C1 segment of cervical spinal cord (tissue), 14 donors: ENCODE data around the gene TRPM4.
"Not testable (repeated sequence)": the region's sequence is repeated elsewhere in the genome, so short reads cannot be mapped to it uniquely, and the experiment has no call there.

Experiments used
- DNase-seq, 14 donors: peaks; one replicate each; lab custom pipeline; 2025; lab: John Stamatoyannopoulos, UW

The TRPM4 gene

GRCh38 chr19:49126575-49126974 is 31.0 kb upstream of the TRPM4 start:
- DNase-seq = no peak

DNA sequence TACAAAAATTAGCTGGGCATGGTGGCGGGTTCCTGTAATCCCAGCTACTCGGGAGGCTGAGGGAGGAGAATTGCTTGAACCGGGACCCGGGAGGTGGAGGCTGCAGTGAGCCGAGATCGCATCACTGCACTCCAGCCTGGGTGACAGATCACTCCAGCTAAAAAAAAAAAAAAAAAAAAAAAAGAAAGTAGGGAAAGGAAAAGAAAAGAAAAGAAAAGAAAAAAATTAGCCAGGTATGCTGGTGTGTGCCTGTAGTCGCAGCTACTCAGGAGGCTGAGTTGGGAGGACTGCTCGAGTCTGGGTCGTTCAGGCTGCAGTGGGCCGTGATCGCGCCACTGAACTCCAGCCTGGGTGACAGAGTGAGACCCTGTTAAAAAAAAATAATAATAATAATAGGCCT is 30.4 kb upstream of the TRPM4 start:
- not testable (repeated sequence) for DNase-seq

- peak in 13 of 14 donors; percentile 70 to 97 (median 93) for DNase-seq
These were observed 29.7 kb upstream of the TRPM4 start for GRCh38 chr19:49127674-49128544.

DNA sequence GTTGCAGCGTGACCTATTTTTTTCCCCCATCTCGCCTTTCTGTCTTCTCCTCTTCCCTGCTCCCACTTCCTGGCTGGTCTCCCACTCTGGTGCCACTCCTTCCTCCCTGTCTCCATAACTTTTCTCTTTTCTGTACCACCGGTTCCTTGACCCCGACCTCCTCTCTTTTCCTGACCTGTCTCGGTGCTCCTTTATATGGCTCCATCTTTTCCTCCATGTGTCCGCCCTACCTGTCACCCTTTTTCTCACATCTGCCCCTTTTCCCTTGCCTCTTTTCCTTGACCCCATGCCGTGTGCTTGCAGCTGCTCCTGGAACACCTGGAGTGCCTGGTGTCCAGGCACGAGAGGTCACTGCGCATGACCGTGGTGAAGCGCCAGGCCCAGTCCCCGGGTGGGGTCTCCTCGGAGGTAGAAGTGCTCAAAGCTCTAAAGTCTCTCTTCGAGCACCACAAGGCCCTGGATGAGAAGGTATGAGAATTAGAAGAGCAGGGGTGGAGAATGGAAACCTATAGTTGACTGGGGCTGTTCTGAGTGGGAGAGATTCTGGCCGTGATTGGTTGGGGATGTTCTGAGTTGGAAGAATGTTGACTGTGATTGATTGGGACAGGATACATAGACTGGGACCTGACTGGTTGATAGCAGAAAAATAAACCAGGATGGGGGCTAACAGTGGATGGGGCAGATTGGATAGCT is 28.9 kb upstream of the TRPM4 start:
- no peak for DNase-seq

- DNase-seq = no peak
These were observed 28.4 kb upstream of the TRPM4 start for GRCh38 chr19:49129238-49129583.

DNA sequence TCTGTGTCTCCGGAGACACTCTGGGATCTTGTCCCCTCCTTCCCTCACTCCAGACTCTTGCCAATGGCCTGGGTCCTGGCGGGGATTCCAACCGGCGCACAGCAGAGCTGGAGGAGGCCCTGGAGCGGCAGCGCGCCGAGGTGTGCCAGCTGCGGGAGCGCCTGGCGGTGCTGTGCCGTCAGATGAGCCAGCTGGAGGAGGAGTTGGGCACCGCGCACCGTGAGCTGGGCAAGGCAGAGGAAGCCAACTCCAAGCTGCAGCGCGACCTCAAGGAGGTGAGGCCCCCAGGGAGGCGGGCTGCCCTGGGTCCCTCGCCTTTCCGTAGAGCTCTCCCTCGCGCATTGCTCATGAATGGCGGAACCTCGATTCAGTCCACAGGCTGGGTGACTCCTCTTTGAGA is 27.3 kb upstream of the TRPM4 start:
- DNase-seq = no peak

GRCh38 chr19:49132974-49133609 is 24.5 kb upstream of the TRPM4 start:
- DNase-seq = no peak

- peak in 2 of 14 donors; percentile 16 to 17 for DNase-seq
These were observed 23.8 kb upstream of the TRPM4 start for GRCh38 chr19:49133621-49134454.

- DNase-seq = no peak
These were observed 21.9 kb upstream of the TRPM4 start for GRCh38 chr19:49135686-49136085.

GRCh38 chr19:49136771-49137171 is 20.8 kb upstream of the TRPM4 start:
- DNase-seq = no peak

- no peak for DNase-seq
These were observed 16.6 kb upstream of the TRPM4 start for GRCh38 chr19:49140951-49141350.

DNA sequence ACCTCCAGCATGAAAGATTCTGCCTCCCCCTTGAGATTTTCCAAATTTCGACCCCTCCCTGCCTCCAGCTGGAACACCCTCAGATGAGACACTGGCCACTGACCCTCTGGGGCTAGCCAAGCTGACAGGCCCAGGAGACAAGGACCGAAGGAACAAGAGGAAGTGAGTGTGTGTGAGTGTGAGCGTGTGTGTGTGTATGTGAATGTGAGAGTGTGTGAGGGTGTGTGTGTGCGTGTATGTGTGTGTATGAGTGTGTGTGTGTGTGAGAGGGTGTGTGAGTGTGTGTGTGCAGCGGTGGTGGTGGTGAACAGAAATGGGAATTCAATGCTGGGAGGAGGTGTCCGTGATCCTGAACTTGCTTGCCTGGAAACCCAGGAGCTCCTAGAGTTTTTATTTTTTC is 16.2 kb upstream of the TRPM4 start:
- no peak for DNase-seq

DNA sequence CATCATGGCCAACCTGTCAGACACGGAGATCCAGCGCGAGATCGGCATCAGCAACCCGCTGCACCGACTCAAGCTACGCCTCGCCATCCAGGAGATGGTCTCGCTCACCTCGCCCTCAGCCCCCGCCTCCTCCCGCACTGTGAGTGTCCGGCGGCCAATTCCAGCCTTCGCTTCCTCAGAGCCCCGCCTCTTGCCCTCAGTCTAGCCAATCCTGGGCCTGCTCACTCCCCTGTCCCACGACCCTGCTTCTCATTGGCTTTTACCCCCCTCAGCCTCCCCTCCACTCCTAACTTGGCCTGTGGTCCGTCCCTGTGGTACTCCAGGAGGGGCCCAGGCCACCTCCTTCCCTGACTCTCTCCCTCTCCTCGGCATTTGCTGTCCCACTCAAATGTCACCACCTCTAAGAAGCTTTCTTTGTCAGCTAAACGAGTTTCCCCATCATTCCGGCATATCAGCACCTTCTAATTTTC is 14.7 kb upstream of the TRPM4 start:
- peak; percentile 40 to 92 (median 80) for DNase-seq

DNA sequence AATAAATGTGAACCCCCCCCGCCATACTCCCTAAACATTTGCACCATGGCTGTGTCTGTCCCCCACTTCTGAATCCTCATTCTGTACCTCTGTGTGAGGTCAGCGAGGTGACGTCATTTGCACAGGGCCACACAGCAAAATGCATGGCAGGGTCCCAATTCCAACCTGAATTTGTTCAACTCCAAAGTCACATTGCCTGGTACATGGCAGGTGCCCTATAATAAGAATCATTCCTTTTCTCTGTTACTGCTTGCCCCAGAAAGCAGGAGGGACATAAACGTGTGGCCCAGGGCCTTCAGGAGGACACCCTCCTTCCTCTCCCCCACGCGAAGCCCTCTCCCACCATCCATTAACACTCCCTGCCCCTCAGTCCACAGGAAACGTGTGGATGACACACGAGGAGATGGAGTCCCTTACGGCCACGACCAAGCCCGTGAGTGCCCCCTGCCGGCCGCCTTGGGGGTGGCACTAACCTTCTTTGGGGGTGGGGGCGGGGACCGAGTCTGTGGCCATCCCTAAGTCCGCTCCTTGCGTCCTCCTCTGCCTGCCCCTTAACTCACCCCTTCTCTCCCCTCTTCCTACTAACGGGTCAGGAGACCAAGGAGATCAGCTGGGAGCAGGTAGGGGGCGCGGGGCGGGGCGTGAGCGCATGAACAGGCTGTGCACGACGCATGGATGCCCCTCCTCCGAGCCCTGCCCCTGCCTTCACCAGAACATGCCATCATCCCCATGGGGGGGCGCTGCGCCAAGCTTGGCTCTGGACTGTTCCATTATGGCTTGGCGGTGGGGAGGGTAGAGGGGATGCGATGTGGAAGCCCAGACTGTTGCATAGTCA is 11.8 kb upstream of the TRPM4 start:
- peak in 13 of 14 donors; percentile 48 to 91 (median 76) for DNase-seq

DNA sequence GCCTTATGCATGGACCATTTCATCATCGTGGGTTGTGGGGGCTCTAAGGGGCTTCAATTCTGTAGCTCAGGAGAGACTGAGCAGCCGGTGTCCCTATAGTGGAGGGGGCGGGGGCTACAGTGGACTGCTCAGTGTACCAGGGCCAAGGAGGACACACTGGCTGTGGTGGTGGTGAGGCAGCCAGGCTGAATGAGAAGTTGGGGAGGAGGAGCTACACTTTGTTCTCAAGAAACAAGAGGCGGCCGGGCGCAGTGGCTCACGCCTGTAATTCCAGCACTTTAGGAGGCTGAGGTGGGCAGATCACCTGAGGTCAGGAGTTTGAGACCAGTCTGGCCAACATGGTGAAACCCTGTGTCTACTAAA is 11.2 kb upstream of the TRPM4 start:
- DNase-seq = peak in 3 of 14 donors; percentile 46 to 70 (median 69)

DNA sequence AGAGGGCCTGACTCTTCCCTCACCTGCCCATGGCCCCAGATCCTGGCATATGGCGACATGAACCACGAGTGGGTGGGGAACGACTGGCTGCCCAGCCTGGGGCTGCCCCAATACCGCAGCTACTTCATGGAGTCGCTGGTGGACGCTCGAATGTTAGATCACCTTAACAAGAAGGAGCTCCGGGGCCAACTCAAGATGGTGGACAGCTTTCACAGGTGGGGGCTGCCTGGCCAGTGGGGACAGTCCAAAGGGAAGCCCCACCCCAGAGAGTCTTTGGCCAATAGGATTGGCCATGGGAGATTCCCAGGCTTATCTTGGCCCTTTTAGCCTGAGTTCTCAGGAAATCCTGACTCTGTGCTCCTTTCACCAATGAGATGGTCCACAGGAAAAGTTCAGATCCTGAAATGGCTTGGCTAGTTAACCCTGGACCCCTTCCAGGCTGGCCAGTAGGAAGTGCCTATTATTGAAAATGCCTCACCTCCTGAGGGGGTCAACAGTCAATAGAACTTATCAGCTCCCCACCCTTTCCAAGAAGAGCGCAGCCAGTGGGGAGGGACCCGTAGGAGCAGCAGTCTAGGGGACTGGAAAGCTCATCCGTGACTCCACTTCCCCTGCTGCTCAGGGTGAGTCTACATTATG is 9.4 kb upstream of the TRPM4 start:
- DNase-seq = no peak

- DNase-seq = peak in 13 of 14 donors; percentile 26 to 95 (median 75)
These were observed 8.6 kb upstream of the TRPM4 start for GRCh38 chr19:49148784-49149651.

GRCh38 chr19:49149652-49150105 is 7.9 kb upstream of the TRPM4 start:
- peak in 11 of 14 donors; percentile 42 to 83 (median 75) for DNase-seq
